CD4-positive, alpha-beta T cell treated with Interleukin-21 for 1 hour (primary cell): Measurements from ENCODE around the gene OSCAR.

Source experiments
- DNase-seq: peaks from one replicate; pipeline ENCODE4 v3.0.0-alpha.2; 2020

The OSCAR gene

DNA sequence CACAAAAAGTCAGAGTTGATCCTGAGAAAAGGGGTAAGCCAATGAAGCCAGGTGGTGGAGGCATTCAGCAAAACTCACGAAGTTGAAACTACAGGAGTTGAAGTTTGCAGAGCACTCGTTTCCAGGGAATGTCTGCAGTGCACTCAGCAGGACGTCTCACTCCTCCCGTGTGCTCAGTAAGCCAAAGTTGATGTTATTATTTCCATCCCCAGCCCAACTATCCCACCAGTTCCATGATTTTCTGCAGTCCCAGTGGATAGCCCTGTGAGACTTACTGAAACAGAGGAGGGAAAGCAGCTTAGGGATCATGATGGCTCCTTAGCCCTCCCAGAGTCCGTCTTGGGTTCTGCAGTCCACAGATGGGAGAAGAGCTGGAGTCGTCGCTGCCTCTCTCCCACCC, 19.6 kb downstream of the OSCAR start, which contains the start of gene TARM1:
TSS of gene TARM1 (minus strand) at position 334 of the 400 bp plus-strand sequence. CDS start at position 309, 25 bp downstream.
- DNase-seq: no peak

DNA sequence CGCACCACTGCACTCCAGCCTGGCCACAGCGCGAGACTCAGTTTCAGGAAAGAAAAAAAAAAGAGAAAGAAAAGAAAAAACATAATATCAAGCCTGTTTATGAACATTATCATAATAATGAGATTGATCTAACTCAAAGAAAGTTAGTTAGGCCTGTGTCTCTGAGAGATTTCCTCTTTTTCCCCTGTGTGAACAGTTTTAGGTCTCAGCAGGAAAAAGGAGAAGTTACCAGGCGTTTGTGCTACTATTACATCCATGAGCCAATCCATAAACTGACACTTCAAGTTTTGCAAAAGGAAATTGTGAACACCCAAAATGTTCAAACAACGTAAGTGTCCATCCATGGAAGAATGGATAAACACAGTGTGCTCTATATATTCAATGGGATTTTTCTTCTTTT, 23.3 kb downstream of the OSCAR start:
- DNase-seq: no peak

DNA sequence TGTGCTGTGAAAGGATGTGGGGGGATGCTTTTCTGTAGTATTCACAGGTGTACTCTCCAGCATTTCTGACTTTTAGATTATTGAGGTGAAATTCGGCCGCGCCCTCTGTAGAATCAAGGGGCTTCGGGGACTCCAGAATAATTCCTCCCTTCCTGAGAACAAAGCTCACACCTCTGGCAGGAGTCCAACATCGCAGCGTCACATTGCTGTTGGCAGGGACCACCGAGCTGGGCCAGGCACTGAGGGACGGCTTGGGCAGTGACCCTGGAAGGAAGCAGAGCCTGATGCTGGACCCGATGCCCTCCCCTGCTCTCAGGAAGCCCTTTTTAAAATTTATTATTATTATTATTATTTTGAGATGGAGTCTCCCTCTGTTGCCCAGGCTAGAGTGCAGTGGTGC, 25.8 kb downstream of the OSCAR start:
- DNase-seq: no peak

DNA sequence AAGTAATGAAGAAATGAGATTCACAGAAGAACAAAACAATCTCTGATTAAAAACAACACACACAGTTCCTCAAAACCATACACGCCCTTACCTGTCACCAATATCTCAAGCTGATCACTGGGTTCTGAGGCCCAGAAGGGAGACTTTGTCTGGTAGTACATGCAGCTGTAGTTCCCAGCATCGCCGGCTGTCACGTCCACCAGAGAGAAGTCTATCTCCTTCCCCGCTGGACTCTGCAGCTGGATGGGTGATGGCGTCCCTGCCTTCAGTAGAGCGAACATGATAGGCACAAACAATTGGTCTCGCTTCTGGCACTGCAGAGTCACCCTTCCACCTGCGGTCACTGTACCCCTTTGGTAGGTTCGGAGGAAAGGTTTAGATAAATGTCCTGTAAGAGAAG, 26.8 kb downstream of the OSCAR start:
- DNase-seq: no peak

DNA sequence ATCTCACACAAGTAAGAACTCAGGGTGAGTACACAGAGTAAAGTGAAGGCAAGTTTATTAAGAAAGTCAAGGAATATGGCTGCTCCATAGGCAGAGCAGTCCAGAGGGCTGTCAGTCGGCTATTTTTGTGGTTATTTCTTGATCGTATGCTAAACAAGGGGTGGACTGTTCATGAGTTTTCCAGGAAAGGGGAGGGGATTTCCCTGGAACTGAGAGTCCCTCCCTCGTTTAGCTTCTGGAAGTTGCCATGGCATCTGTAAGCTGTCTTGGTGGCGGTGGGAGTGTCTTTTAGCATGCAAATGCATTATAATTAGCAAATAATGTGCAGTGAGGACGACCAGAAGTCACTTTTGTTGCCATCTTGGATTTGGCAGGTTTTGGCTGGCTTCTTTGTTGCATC, 31.1 kb downstream of the OSCAR start:
- DNase-seq: no peak

DNA sequence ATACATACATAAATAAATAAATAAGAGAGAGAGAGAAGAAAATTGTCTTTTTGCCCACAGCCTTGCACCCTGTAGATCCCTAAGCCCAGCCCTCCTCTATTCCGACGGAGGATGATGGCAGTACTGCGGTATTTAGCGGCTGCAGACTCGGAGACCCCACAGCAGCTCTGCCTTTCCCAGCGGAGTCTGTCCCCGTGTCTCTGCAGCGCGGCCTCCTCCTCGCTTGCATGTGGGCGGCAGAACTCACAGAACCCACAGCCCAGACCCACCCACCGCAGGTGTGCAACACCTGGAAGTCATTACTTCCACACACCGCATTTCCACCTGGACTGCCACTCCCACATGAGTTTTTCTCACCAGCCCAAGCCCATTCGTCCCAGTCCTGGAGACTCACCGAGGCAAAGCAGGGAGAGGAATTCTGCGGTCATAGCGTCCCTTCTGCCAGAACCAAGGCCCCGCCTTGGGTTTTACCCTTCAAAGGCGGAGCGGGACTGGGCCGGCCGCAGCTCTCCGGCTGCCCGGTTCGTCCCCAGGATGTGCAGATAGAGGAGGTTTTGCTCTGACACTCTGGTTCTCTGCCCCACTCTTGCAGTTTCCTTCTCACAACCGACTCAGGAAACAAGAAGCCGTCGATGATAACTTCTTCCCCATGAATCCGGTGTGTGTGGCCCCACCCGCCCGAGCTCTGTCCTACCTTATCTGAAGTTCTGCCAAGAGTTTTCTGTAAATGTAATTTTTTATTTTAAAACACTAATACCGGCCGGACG, 37.1 kb downstream of the OSCAR start, which contains the start of gene VSTM1:
TSS of gene VSTM1 (minus strand) at position 548 of the 767 bp plus-strand sequence. CDS start at position 428, 120 bp downstream.
- DNase-seq: no peak

DNA sequence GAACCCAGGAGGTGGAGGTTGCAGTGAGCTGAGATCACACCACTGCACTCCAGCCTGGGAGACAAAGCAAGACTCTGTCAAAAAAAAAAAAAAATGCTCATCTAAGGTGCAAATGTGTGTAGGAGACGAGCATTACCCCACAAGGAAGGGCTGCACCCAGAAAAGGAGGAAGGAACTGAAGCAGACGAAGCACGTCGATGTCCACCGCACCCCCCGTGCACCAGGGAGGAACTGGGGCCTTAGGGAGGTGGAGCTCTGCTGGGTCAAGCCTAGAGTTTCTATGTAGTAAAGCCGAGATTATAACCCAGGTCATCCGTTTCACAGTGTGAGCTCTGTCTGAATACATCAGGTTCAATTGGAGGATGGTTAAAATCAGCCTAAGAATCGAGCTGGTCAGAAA, 38.0 kb downstream of the OSCAR start:
- DNase-seq: no peak

DNA sequence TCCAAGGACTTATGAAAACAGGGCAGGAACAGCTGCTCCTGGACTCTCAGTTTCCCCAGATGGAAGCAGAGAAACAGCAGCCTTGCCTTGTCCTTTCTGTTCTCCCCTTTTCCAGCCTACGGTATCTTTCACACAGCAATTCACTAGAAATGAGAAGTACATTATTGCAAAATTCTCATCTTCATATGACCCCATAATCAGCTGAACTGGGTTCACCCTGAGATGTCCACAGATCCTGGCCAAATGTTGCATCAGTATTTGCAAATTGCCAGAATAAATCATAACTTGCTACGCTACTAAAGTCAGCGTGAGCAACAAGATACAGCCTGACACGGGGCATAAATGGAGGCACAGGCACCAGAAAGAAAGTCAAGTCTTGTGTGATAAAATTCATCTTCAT, 53.0 kb downstream of the OSCAR start:
- no peak for DNase-seq

DNA sequence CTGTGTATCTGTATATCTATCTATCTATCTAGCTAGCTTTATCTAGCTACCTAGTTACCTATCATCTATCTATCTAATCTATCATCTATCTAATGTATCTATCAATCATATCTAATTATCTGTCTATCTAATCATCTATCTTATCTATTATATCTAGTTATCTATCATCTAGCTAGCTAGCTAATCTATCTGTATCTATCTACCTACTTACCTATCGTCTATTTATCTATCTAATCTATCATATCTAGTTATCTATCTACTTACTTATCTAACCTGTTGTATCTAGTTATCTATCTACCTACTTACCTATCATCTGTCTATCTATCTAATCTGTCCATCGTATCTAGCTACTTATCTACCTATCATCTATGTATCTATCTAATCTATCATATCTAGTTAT, 54.8 kb downstream of the OSCAR start:
- no peak for DNase-seq
